PC-3 (cell line): ENCODE measurements around the gene FUT8. TPM values are rescaled to one million over a fixed set of nuclear protein-coding genes. Genes with fewer than 3 reads are reported as not detected.

Experiments used
- ATAC-seq: fragments of 200-7000 bp; cut with Tn5 transposase; 2 replicates; pipeline ENCODE4 v1.9.1; 2020; ENCODE audit warnings: mild to moderate bottlenecking, moderate library complexity
- BruUV-seq: library from RNA; stranded (reverse); fragments of 400-500 nt; replicated peaks from 2 replicates; lab custom pipeline; 2021; lab: Mats Ljungman, UMichigan
- CTCF ChIA-PET: fragments of 300-600 bp; sonication (Branson Sonifier 250); formaldehyde crosslinking; loops from one replicate; lab custom pipeline; 2022; ENCODE audit warnings: antibody characterized with exemption; lab: Charles Lee
- POLR2A ChIA-PET: fragments of 300-600 bp; sonication (Branson Sonifier 250); formaldehyde crosslinking; loops from one replicate; lab custom pipeline; 2022; ENCODE audit warnings: antibody characterized with exemption; ENCODE audit not compliant: unreplicated experiment; lab: Charles Lee
- DNase-seq: peaks from one replicate; pipeline ENCODE4 v3.0.0-alpha.2; 2015
- H2AFZ ChIP-seq: fragments of 300-600 bp; sonication (generic); 2 replicates; pipeline ENCODE4 v1.6.0; 2016; ENCODE audit warnings: antibody characterized with exemption, low read length
- H3F3A ChIP-seq: fragments of 300-600 bp; sonication (generic); one replicate; pipeline ENCODE4 v1.6.0; 2017; ENCODE audit warnings: antibody characterized with exemption, low read length, control low read depth, mild to moderate bottlenecking; ENCODE audit not compliant: unreplicated experiment
- H3K27ac ChIP-seq: fragments of 300-600 bp; sonication (generic); 2 replicates; pipeline ENCODE4 v1.5.1; 2016; ENCODE audit warnings: mild to moderate bottlenecking, low read length
- H3K27me3 ChIP-seq: fragments of 300-600 bp; sonication (generic); 2 replicates; pipeline ENCODE4 v1.6.1; 2016; ENCODE audit warnings: low read length, mixed read lengths
- H3K36me3 ChIP-seq: fragments of 300-600 bp; sonication (generic); 2 replicates; pipeline ENCODE4 v1.6.1; 2016; ENCODE audit warnings: low read depth, mixed run types, low read length, mixed read lengths
- H3K4me1 ChIP-seq: fragments of 300-600 bp; sonication (generic); 2 replicates; pipeline ENCODE4 v1.5.1; 2016; ENCODE audit warnings: low read length; ENCODE audit not compliant: insufficient read depth
- H3K4me2 ChIP-seq: fragments of 300-600 bp; sonication (generic); 2 replicates; pipeline ENCODE4 v1.6.0; 2016; ENCODE audit warnings: low read length
- H3K4me3 ChIP-seq: fragments of 300-600 bp; sonication (generic); 2 replicates; pipeline ENCODE4 v1.5.1; 2016; ENCODE audit warnings: mild to moderate bottlenecking, low read length, mixed read lengths
- H3K79me2 ChIP-seq: fragments of 300-600 bp; sonication (generic); 2 replicates; pipeline ENCODE4 v1.6.1; 2017; ENCODE audit warnings: low read length, mixed read lengths
- H3K9ac ChIP-seq: fragments of 300-600 bp; sonication (generic); 2 replicates; pipeline ENCODE4 v1.6.0; 2016; ENCODE audit warnings: mild to moderate bottlenecking, low read length
- H3K9me2 ChIP-seq: fragments of 300-600 bp; sonication (generic); replicated peaks from 2 replicates; pipeline ENCODE4 v1.6.1; 2016; ENCODE audit warnings: mixed run types, low read length, mixed read lengths
- H3K9me3 ChIP-seq: fragments of 300-600 bp; sonication (generic); 2 replicates; pipeline ENCODE4 v1.6.1; 2016; ENCODE audit warnings: low read length, mixed read lengths
- H4K20me1 ChIP-seq: fragments of 300-600 bp; sonication (generic); 2 replicates; pipeline ENCODE4 v1.6.1; 2016; ENCODE audit warnings: low read length, mixed read lengths
- CTCF ChIP-seq: fragments of 300-600 bp; sonication (generic); conservative IDR thresholded peaks from 2 replicates; pipeline ENCODE4 v1.5.1; 2017; ENCODE audit warnings: antibody characterized with exemption, low read depth, mild to moderate bottlenecking, low read length
- EZH2 ChIP-seq: fragments of 300-600 bp; sonication (generic); IDR thresholded peaks from one replicate; pipeline ENCODE4 v1.6.1; 2017; ENCODE audit warnings: antibody characterized with exemption, mild to moderate bottlenecking, low read length; ENCODE audit not compliant: unreplicated experiment
- EZH2phosphoT487 ChIP-seq: fragments of 300-600 bp; sonication (generic); IDR thresholded peaks from 2 replicates; pipeline ENCODE4 v1.6.1; 2018; ENCODE audit warnings: mild to moderate bottlenecking, antibody characterized with exemption, low read length, borderline replicate concordance
- intact Hi-C: fragments of 100-400 bp; cut with micrococcal nuclease; formaldehyde crosslinking; loops from 2 replicates; pipeline ENCODE4 v1.9.0; 2023
- total RNA-seq: library from RNA; depleted of rRNA; stranded (reverse); fragments of >200 nt; gene quantifications from 2 replicates; pipeline ENCODE4 v1.2.3, GENCODE V29; 2014

Gene FUT8
- total RNA-seq, 1 experiment from 2014 or later: 132 TPM

DNA sequence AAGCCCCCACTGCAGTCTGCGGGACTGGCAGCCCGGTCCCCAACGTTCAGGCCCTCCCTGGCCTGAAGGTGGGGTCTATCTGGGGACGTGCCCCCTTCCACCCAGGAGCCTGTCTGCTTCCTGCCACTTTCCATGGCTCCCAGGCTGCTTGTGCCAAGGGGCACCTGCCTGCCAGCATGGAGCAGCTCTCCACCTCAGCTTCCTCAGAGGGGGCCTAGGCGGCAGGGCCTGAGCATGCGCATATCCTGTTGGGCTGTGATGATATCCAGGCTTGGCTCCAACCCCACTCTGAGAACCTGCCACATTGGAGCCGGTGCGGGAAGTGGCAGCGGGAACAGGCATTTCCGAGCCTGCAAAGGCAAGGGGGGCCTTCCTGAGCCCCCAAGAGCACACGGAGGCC, 57.4 kb downstream of the FUT8 start:
- DNase-seq: no peak
- ATAC-seq: no peak; the same call in 1 of the 2 replicates
- Histone ChIP-seq H3K4me3 (no peak overlapping the region), H3F3A (no peaks in the 10 kb centered on the region), H3K4me1 (no peaks in the 10 kb centered on the region), H3K27ac (no peak overlapping the region), H3K9me2 (no peaks in the 10 kb centered on the region), H3K79me2 (peaks cover 94% of the 10 kb centered on the region), H4K20me1 (peaks cover 34% of the 10 kb centered on the region; the same call in 1 of the 2 replicates), H3K9ac (no peak overlapping the region), H3K9me3 (no peaks in the 10 kb centered on the region), H3K27me3 (no peaks in the 10 kb centered on the region), H3K4me2 (no peak overlapping the region), H3K36me3 (peaks cover 4% of the 10 kb centered on the region; the same call in 1 of the 2 replicates), H2AFZ (no peak overlapping the region)
- no TSS peak for BruUV-seq
- TF ChIP-seq CTCF (no peak), EZH2 (no peak), EZH2phosphoT487 (no peak)
- ChIA-PET POLR2A (no interaction called here), CTCF (no interaction called here)
- intact Hi-C loops: no loop called here

- Histone ChIP-seq H3K9ac (no peak overlapping the region), H3K9me3 (no peaks in the 10 kb centered on the region), H3K4me1 (no peaks in the 10 kb centered on the region), H3K9me2 (no peaks in the 10 kb centered on the region), H3K4me2 (no peak overlapping the region), H3K27ac (no peak overlapping the region), H3K4me3 (no peak overlapping the region), H2AFZ (no peak overlapping the region), H3K27me3 (no peaks in the 10 kb centered on the region), H3F3A (no peaks in the 10 kb centered on the region), H4K20me1 (peaks cover 30% of the 10 kb centered on the region; the same call in 1 of the 2 replicates), H3K36me3 (peaks cover 4% of the 10 kb centered on the region; the same call in 1 of the 2 replicates), H3K79me2 (peaks cover 94% of the 10 kb centered on the region)
- no peak for DNase-seq
- POLR2A ChIA-PET: no interaction called here
- CTCF ChIA-PET: no interaction called here
- TF ChIP-seq CTCF (no peak), EZH2 (no peak), EZH2phosphoT487 (no peak)
- peak; percentile 23; the same call in 1 of the 2 replicates for ATAC-seq
- intact Hi-C loops: no loop called here
- no TSS peak for BruUV-seq
These were observed 57.9 kb downstream of the FUT8 start for GRCh38 chr14:65470404-65470880.
